AG08395 (cell line): Measurements from ENCODE around the gene CCDC7.
"Not testable (repeated sequence)": the region's sequence is repeated elsewhere in the genome, so short reads cannot be mapped to it uniquely, and the experiment has no call there.

Source experiments
- DNase-seq: peaks from one replicate; pipeline ENCODE4 v3.0.0; 2012; ENCODE audit warnings: mixed read lengths, low spot score

CCDC7 gene

DNA sequence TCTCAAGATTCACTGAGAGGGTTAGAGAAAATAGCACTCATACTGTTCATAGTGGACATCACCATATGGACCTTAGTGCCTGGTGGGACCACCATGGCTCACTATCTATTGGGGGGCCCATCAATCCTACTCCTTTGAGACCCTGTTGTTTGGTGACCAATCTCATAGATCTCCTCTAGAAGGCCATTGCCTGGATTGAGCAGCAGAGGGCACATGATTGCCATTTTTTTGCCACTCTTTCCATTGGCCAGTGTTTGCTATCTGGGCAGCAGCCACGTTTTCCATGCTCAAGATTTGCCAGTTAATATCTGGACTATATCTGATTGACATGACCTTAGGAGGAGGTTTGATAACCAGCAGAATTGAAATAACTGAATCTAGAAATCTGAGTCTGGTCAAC lies 267.6 kb downstream of the CCDC7 start:
- no peak for DNase-seq

DNA sequence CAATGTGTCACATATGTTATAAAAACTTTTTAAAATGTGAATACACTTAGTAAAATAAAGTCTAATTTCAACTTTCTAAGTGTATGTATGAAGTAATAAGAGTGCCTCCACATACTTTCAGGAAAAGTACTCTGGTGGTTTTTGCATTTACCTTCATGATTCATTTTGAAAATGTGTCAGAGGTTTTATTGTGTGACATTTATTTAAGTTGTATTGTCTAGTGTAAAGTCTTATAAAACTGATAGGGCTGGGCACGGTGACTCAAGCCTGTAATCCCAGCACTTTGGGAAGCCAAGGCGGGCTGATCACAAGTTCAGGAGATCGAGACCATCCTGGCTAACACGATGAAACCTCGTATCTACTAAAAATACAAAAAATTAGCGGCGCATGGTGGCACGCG lies 285.6 kb downstream of the CCDC7 start:
- DNase-seq: no peak

- DNase-seq: no peak
These were observed 293.0 kb downstream of the CCDC7 start for GRCh38 chr10:32738958-32739357.

DNA sequence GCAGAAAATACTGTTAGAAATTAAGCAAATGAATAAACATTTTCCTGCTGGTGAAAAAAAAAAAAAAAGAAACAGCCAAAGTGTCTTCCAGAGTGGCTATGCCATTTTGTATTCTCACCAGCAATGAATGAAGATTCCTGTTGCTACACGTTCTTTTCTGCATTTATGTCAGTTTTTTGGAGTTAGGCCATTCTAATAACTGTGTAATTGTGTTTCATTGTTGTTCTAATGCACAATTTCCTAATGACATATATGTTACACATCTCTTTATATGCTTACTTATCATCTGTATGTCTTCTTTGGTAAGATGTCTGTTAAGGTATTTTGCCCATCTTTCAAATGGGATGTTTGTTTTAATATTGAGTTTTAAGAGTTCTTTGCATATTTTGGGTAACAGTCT lies 298.4 kb downstream of the CCDC7 start:
- DNase-seq: no peak

- no peak for DNase-seq
These were observed 300.9 kb downstream of the CCDC7 start for GRCh38 chr10:32746869-32747268.

- no peak for DNase-seq
These were observed 305.6 kb downstream of the CCDC7 start for GRCh38 chr10:32751582-32751981.

DNA sequence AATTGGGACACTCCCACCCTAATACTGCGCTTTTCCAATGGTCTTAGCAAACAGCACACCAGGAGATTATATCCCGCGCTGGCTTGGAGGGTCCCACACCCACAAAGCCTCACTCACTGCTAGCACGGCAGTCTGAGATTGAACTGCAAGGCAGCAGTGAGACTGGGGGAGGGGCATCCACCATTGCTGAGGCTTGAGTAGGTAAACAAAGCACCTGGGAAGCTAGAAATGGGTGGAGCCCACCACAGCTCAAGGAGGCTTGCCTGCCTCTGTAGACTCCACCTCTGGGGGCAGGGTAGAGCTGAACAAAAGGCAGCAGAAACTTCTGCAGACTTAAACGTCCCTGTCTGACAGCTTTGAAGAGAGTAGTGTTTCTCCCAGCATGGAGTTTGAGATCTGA lies 309.0 kb downstream of the CCDC7 start:
- not testable (repeated sequence) for DNase-seq

DNA sequence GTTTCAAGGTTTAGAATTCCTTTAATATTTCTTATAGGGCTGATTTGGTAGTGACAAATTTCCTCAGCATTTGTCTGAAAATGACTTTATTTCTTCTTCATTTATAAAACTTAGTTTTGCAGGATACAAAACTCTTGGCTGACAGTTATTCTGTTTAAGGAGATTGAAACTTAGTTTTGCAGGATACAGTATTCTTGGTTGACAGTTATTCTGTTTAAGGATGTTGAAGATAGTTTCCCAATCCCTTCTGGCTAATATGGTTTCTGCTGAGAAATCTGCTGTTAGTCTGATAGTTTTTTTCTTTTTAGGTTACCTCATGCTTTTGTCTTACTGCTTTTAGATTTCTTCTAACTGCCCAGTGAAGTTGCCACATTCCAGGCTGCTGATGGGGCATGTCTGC lies 325.3 kb downstream of the CCDC7 start:
- DNase-seq: no peak

DNA sequence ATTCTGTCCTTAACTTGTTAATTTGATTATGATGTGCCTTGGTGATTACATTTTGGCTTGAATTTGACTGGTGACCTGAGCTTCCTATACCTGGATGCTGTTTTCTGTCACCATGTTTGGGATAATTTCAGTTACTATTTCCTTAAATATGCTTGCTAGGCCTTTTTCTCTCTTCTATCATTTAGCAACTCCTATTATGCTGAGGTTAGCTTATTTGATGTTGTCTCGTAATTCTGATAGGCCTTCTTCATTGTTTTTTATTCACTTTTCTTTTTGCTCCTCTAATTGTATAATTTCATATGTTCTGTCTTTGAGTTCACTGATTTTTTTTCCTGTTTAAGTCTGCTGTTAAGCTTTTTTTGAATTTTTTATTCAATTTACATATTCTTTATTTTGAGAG lies 327.2 kb downstream of the CCDC7 start:
- DNase-seq: no peak

DNA sequence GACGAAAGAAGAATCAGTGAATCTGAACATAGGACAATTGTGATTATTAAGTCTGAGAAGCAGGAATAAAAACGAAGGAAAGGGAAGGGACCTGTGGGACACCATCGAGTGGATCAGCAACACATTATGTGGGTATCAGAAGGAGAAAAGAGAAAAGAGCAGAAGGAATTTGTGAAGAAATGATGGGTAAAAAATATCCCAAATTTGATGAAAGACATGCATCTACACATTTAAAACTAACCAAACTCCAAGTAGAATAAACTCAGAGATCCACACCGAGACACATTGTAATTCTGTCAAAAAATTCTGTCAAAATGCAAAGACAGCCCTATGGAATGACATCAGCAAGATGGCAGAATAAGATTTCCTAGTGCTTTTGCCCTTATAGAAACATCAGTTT lies 341.0 kb downstream of the CCDC7 start:
- DNase-seq: no peak

DNA sequence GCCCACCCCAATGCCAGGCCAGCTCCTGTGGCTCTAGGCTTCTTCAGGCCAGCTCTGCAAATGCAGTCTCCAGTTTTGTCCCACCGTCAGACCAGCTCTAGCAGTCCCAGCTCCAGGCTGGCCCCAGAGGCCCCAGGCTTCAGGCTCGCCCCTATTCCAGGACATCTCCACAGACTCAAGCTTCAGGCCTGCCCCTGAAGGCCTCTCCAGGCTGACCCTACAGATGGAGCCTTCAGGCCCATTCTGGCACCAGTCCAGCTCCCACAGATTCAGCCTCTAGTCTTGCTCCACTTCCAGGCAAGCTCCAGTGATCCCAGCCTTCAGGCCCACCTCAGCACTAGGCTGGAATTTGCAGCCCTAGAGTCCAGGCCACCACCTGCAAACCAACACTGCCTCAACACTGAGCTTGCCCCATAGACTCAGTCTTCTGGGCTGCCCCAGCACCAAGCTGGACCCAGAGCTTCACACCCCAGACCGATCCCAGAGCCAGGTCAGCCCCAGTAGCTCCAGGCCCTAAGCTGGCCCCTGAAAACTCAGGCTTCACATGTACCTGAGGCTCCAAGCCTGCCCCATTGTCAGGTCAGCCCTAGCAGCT lies 341.8 kb downstream of the CCDC7 start:
- no peak for DNase-seq

DNA sequence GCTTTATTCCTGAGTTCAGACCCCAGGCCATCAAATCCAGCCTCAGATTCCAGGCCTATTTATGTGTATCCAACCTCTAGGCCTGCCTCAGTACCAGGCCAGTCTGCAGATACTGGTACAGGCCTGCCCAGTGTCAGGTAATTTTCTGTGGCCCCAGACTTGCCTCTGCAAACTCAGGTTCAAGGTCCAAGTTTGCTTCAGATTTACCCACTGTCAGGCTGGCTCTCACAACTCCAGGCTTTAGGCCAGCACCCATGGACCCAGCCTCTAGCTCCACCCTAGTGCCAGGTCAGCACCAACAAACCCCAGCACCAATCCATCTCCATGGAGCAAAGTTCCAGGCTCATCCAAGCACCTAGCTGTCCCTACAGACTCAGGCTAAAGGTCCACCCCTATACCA lies 342.4 kb downstream of the CCDC7 start:
- DNase-seq: no peak

GRCh38 chr10:32790483-32790882 lies 344.5 kb downstream of the CCDC7 start:
- peak; percentile 46 for DNase-seq

DNA sequence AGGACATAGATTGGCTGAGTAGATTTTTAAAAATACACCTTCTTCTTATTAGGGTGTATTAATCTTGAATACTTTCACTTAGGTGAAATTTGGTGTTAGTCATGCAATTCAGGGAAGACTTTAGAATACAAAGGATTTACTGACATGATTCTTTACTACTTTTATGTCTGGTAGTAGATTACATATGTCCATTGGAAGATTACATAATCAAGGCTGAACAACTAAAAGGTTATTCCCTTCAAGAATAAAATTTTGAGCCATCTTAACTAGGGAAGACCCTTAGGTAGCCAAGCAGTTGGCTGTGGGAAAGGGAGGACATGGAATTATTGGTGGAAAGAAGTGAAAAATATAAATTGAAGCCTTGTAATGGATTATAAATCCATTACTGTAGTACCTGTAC lies 347.1 kb downstream of the CCDC7 start:
- DNase-seq: no peak

- DNase-seq: peak; percentile 22
These were observed 349.8 kb downstream of the CCDC7 start for GRCh38 chr10:32795598-32796183.

GRCh38 chr10:32797393-32797792 lies 351.5 kb downstream of the CCDC7 start:
- not testable (repeated sequence) for DNase-seq

- no peak for DNase-seq
These were observed 401.0 kb downstream of the CCDC7 start for GRCh38 chr10:32846974-32847373.

- DNase-seq: no peak
These were observed 405.4 kb downstream of the CCDC7 start for GRCh38 chr10:32851301-32851700.

- no peak for DNase-seq
These were observed 408.5 kb downstream of the CCDC7 start for GRCh38 chr10:32854435-32854834.

DNA sequence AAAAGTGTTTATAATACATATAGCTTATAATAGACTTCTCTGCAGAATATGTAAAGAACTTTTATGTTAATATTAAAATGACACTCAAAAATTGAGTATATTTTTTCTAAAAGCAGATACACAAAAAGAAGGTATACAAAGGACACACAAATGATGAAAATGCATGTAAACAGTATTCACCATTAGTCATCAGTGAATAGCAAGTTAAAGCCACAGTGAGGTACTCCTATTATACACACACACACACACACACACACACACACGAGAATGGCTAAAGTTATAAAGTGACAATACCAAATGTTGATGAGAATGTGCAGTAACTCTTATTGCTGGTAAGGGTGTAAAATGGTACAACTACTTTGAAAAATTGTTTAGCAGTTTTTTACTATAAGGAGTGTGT lies 419.2 kb downstream of the CCDC7 start:
- no peak for DNase-seq

DNA sequence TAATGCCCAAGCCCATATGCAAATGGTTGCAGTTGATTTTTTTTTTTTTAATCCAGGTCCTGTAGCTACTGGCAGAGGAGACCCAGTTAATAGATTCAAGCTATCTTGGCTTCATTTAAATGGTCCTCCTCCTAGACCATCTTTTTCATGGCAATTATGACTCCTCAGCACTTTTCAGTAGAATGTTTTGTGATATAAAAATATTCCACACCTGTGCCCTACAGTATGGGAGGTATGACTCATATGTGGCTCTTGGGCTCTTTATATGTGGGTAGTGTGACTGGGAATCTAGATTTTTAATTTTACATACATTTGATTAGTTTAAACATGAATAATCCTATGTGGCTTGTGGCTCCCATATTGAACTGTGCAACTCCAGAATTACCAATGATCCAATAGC lies 432.0 kb downstream of the CCDC7 start:
- no peak for DNase-seq

GRCh38 chr10:32878646-32879045 lies 432.7 kb downstream of the CCDC7 start:
- DNase-seq: no peak

- DNase-seq: no peak
These were observed 436.1 kb downstream of the CCDC7 start for GRCh38 chr10:32882076-32882475.

DNA sequence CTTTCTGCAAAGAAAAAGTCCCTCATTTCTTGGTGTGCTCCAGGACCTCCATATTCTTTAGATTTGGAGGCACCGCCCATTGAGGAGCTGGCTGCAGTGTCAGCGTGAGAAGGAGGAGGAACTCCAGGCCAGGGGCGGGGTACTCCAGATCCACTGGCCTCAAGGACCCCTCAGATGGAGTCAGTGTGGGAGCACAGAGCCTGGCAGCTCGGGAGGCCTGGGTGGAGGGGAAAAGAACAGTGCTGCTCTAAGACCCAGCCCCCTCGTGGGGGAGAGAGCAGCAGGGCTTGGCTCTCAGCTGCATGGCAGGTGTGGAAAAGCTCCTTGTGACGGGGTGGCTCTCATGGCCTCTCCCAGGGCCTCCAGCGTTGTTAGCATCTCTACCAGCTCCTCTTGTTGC lies 441.5 kb downstream of the CCDC7 start:
- DNase-seq: no peak
